ENCODE results near the gene ERCC6L.

ERCC6L gene

GRCh38 chrX:72158773-72159172 is 80.1 kb downstream of the ERCC6L start:
- no peak for DNase-seq
